Effector memory CD8-positive, alpha-beta T cell (primary cell): Measurements from ENCODE around the gene SZRD1.
"Not testable (repeated sequence)": the region's sequence is repeated elsewhere in the genome, so short reads cannot be mapped to it uniquely, and the experiment has no call there.

Source experiments
- ATAC-seq: fragments of 150-1000 bp; cut with Tn5 transposase; replicated peaks from 2 replicates; pipeline ENCODE4 v1.10.0; 2021; ENCODE audit warnings: mild to moderate bottlenecking, moderate library complexity
- DNase-seq, 3 experiments: peaks; one replicate each; pipeline ENCODE4 v3.0.0; 2021
- H3K27ac Mint-ChIP-seq, 2 donors: one replicate each; pipeline ENCODE4 v1.8.0; 2022; ENCODE audit warnings: mild to moderate bottlenecking in 2 of 2, mixed read lengths in 2 of 2, moderate library complexity in 2 of 2
- H3K27me3 Mint-ChIP-seq, 2 donors: one replicate each; pipeline ENCODE4 v1.8.0; 2022; ENCODE audit warnings: mixed read lengths in 2 of 2
- H3K36me3 Mint-ChIP-seq: one replicate; pipeline ENCODE4 v1.8.0; 2022; ENCODE audit warnings: mild to moderate bottlenecking, moderate library complexity, mixed read lengths; ENCODE audit not compliant: insufficient read depth
- H3K4me1 Mint-ChIP-seq, 2 donors: one replicate each; pipeline ENCODE4 v1.8.0; 2022; ENCODE audit warnings: low read depth in 2 of 2, mixed read lengths in 2 of 2
- H3K4me3 Mint-ChIP-seq, 2 donors: one replicate each; pipeline ENCODE4 v1.8.0; 2022; ENCODE audit warnings: mild to moderate bottlenecking in 2 of 2, mixed read lengths in 2 of 2, moderate library complexity in 2 of 2
- H3K9me3 Mint-ChIP-seq, 2 donors: one replicate each; pipeline ENCODE4 v1.8.0; 2022; ENCODE audit warnings: mixed read lengths in 2 of 2
- total RNA-seq, 9 experiments: gene quantifications; one replicate each; lab custom pipeline; 2026; lab: John Stamatoyannopoulos, UW

The SZRD1 gene
- 104 to 200 (median 127) reads per million in 9 experiments for total RNA-seq

- Mint-ChIP-seq H3K27me3 (no peaks in the 10 kb centered on the region), H3K4me3 (peak within 1 kb of the TSS; percentile 98), H3K36me3 (peaks cover 22% of the 10 kb centered on the region), H3K4me1 (peaks cover 25 to 29% of the 10 kb centered on the region in 2 donors), H3K9me3 (no peaks in the 10 kb centered on the region), H3K27ac (peak within 1 kb of the TSS; percentile 98 to 99)
- DNase-seq, result peak; percentile 93 to 95 (median 93)
- peak; percentile 85 for ATAC-seq
These were observed at the start of gene SZRD1 for GRCh38 chr1:16366722-16367257. Gene SZRD1 (plus strand): TSS chr1:16367242. CDS start chr1:16367258, 16 bp downstream.

- ATAC-seq, result no peak
- no peak overlapping the region for H3K4me3 Mint-ChIP-seq
- DNase-seq, result no peak
- H3K27me3 Mint-ChIP-seq, result no peaks in the 10 kb centered on the region
- H3K27ac Mint-ChIP-seq, result peak overlapping the region in 1 of 2 donors; percentile 55
- H3K4me1 Mint-ChIP-seq, result peaks cover 10 to 24% of the 10 kb centered on the region in 2 donors
- peaks cover 25% of the 10 kb centered on the region for H3K36me3 Mint-ChIP-seq
- H3K9me3 Mint-ChIP-seq, result no peaks in the 10 kb centered on the region
These were observed 48.5 kb upstream of the SZRD1 start for GRCh38 chr1:16318555-16318954.

GRCh38 chr1:16321176-16321867 lies 45.7 kb upstream of the SZRD1 start:
- no peak for ATAC-seq
- Mint-ChIP-seq H3K27me3 (no peaks in the 10 kb centered on the region), H3K9me3 (no peaks in the 10 kb centered on the region), H3K36me3 (peaks cover 10% of the 10 kb centered on the region), H3K27ac (peak overlapping the region in 1 of 2 donors; percentile 26), H3K4me1 (peaks cover 10 to 26% of the 10 kb centered on the region in 2 donors), H3K4me3 (no peak overlapping the region)
- DNase-seq, result no peak

- DNase-seq (no peak), ATAC-seq (no peak)
- H3K9me3 Mint-ChIP-seq, result no peaks in the 10 kb centered on the region
- no peaks in the 10 kb centered on the region for H3K27me3 Mint-ChIP-seq
- no peak overlapping the region for H3K4me3 Mint-ChIP-seq
- no peak overlapping the region for H3K27ac Mint-ChIP-seq
- peaks cover 21% of the 10 kb centered on the region for H3K36me3 Mint-ChIP-seq
- peaks cover 6 to 28% of the 10 kb centered on the region in 2 donors for H3K4me1 Mint-ChIP-seq
These were observed 42.6 kb upstream of the SZRD1 start for GRCh38 chr1:16324456-16324890.

- H3K27me3 Mint-ChIP-seq, result no peaks in the 10 kb centered on the region
- peaks cover 6 to 23% of the 10 kb centered on the region in 2 donors for H3K4me1 Mint-ChIP-seq
- no peak for DNase-seq
- ATAC-seq, result no peak
- H3K9me3 Mint-ChIP-seq, result no peaks in the 10 kb centered on the region
- no peak overlapping the region for H3K4me3 Mint-ChIP-seq
- peaks cover 21% of the 10 kb centered on the region for H3K36me3 Mint-ChIP-seq
- peak overlapping the region in 1 of 2 donors; percentile 4 for H3K27ac Mint-ChIP-seq
These were observed 40.1 kb upstream of the SZRD1 start for GRCh38 chr1:16326833-16327404.

GRCh38 chr1:16334655-16335340 lies 32.2 kb upstream of the SZRD1 start:
- Mint-ChIP-seq H3K4me1 (peaks cover 17 to 30% of the 10 kb centered on the region in 2 donors), H3K9me3 (no peaks in the 10 kb centered on the region), H3K27me3 (no peaks in the 10 kb centered on the region), H3K36me3 (peaks cover 14% of the 10 kb centered on the region), H3K4me3 (no peak overlapping the region), H3K27ac (peak overlapping the region; percentile 48 to 49)
- ATAC-seq (no peak), DNase-seq (no peak)

- Mint-ChIP-seq H3K27me3 (no peaks in the 10 kb centered on the region), H3K4me3 (no peak overlapping the region), H3K4me1 (peaks cover 17 to 40% of the 10 kb centered on the region in 2 donors), H3K27ac (no peak overlapping the region), H3K36me3 (peaks cover 29% of the 10 kb centered on the region), H3K9me3 (no peaks in the 10 kb centered on the region)
- DNase-seq (no peak), ATAC-seq (no peak)
These were observed 28.1 kb upstream of the SZRD1 start for GRCh38 chr1:16338961-16339360.

GRCh38 chr1:16340673-16341072 lies 26.4 kb upstream of the SZRD1 start:
- DNase-seq (no peak), ATAC-seq (no peak)
- Mint-ChIP-seq H3K9me3 (no peaks in the 10 kb centered on the region), H3K4me3 (no peak overlapping the region), H3K27me3 (no peaks in the 10 kb centered on the region), H3K36me3 (peaks cover 25% of the 10 kb centered on the region), H3K4me1 (peaks cover 11 to 32% of the 10 kb centered on the region in 2 donors), H3K27ac (no peak overlapping the region)

GRCh38 chr1:16342331-16343062 lies 24.5 kb upstream of the SZRD1 start:
- Mint-ChIP-seq H3K9me3 (no peaks in the 10 kb centered on the region), H3K27ac (no peak overlapping the region), H3K4me3 (no peak overlapping the region)

GRCh38 chr1:16343276-16343675 lies 23.8 kb upstream of the SZRD1 start:
- ATAC-seq, H3K9me3 Mint-ChIP-seq, DNase-seq, H3K27ac Mint-ChIP-seq, H3K27me3 Mint-ChIP-seq, H3K4me3 Mint-ChIP-seq: not testable (repeated sequence)
- peaks cover 20% of the 10 kb centered on the region for H3K36me3 Mint-ChIP-seq
- peaks cover 11 to 27% of the 10 kb centered on the region in 2 donors for H3K4me1 Mint-ChIP-seq

More at GRCh38 chr1:16342331-16343062, 24.5 kb upstream of the SZRD1 start:
- Mint-ChIP-seq H3K4me1 (peaks cover 12 to 28% of the 10 kb centered on the region in 2 donors), H3K36me3 (peaks cover 20% of the 10 kb centered on the region), H3K27me3 (no peaks in the 10 kb centered on the region)
- ATAC-seq, result no peak
- no peak for DNase-seq

GRCh38 chr1:16348414-16349182 lies 18.4 kb upstream of the SZRD1 start:
- DNase-seq, result no peak
- Mint-ChIP-seq H3K27ac (no peak overlapping the region), H3K4me3 (peak overlapping the region in 1 of 2 donors; percentile 35), H3K4me1 (peaks cover 27 to 29% of the 10 kb centered on the region in 2 donors), H3K9me3 (no peaks in the 10 kb centered on the region), H3K27me3 (no peaks in the 10 kb centered on the region), H3K36me3 (peaks cover 8% of the 10 kb centered on the region)
- ATAC-seq, result no peak

- H3K4me3 Mint-ChIP-seq, result peak overlapping the region in 1 of 2 donors; percentile 90
- peaks cover 27 to 29% of the 10 kb centered on the region in 2 donors for H3K4me1 Mint-ChIP-seq
- peaks cover 11% of the 10 kb centered on the region for H3K36me3 Mint-ChIP-seq
- ATAC-seq (no peak), DNase-seq (no peak)
- H3K27me3 Mint-ChIP-seq, result no peaks in the 10 kb centered on the region
- no peak overlapping the region for H3K27ac Mint-ChIP-seq
- H3K9me3 Mint-ChIP-seq, result no peaks in the 10 kb centered on the region
These were observed 17.1 kb upstream of the SZRD1 start for GRCh38 chr1:16349847-16350406.
